Measurements from ENCODE around the gene CLK4.

Gene CLK4

DNA sequence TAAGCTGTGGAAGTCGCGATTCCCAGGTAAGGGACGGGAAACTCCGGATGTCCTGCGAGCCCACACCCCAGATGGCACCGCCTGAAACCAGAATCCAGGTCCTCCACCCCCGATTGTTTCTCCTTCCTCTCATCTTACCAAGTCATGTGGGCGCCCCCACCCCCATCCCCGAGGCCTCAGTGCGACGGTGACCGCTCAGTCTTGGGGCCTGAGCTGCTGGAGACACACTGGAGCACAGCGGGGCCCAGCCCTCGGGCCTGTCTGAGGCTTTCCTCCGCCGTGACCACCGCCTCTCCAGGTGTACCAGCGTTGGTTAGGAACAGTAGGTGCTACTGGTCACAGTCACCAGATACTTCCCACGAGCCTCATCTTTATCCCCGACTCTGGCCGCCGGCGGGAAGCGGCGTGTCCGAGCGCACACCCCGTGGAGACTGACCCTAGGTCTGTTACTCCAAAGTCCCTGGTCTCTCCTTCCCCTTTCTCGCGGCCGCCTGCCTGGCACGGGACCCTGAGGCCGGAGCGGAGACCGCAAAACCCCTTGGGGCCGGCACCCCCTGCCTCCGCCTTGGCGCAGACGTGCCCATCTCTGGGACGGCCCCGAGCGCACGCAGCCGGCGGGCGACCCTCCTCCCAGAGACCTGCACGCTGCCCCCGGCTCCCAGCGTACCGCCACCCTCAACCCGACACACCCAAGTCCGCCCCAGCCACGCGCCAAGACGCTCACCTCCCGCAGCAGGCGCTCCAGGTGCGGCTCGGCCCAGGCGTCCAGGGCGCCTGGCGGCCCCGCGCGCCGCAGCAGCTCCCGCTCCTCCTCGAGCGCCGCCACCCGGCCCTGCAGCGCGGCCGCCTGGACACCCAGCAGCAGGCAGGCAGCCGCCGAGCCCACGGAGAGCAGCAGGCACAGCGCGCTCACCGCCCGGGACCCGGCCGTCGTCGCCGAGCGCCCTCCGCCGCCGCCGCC, 37.4 kb downstream of the CLK4 start:
- no peak for DNase-seq (ENCODE audit: extremely low read depth in 1 of 2, low read depth in 1 of 2)

DNA sequence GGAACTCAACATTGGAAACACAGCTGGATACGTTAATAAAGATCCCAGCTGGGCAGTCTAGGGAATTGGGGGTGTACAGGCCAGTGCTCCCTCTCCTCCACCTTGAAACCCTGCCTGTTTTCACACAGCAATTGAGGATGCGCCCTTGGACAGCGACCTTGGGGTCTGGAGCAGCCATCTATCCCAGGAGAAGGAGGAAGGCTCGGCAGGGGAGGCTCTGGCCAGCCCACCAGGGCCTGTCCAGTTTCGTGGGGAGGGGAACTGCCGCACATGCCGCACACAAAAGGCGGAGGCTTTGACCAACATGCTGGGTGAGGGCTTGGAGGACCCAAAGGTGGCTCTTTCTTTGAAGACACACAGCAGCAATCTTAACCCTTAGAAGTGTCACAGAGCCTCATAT, 38.1 kb downstream of the CLK4 start:
- DNase-seq (ENCODE audit: extremely low read depth in 1 of 2, low read depth in 1 of 2) = no peak

DNA sequence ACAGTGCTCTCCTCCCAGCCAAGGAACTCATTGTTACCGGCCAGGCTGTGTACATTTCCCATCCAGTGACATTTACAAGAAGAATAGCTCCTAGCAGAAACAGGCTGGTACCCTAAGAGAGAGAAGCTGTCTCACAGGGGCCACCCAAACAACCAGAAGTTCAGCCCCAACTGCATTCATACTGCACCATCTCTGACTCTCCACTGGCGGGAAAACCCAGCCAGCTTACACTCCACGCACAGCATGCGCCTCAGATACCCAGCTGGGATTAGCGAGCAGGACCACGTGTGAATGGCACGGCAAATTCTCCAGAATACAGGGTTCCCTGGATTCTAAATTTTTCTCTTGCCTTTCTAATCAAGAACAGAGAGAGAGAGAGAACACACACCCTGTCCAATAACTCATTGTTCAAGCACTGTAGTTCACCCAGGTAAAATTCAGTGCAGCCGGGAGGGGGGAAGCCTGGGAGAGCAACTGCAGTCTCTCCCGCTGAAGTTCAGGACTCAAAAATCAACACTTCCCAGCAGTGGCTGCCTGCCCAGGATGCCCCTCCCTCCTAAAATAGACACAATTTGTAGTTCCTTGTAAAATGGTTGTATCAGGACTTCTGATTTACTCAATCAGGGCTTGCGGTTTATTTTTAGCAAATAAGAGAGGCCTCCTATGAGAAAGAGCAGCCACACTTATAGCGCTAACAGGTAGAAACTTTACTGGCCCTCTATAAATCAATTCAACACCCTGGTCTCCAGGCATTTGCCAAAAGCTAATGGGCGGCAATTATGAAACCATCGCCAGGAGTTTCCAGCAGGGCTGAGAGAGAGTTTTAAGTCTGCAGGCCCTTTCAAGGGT, 38.9 kb downstream of the CLK4 start:
- no peak for DNase-seq (ENCODE audit: extremely low read depth in 1 of 2, low read depth in 1 of 2)

- DNase-seq (ENCODE audit: extremely low read depth in 1 of 2, low read depth in 1 of 2) = no peak
Observed at GRCh38 chr5:178586396-178586795, 40.5 kb downstream of the CLK4 start.

- peak in 1 of 2 donors; percentile 39 for DNase-seq (ENCODE audit: extremely low read depth in 1 of 2, low read depth in 1 of 2)
Observed at GRCh38 chr5:178585421-178585820, 41.4 kb downstream of the CLK4 start.

DNA sequence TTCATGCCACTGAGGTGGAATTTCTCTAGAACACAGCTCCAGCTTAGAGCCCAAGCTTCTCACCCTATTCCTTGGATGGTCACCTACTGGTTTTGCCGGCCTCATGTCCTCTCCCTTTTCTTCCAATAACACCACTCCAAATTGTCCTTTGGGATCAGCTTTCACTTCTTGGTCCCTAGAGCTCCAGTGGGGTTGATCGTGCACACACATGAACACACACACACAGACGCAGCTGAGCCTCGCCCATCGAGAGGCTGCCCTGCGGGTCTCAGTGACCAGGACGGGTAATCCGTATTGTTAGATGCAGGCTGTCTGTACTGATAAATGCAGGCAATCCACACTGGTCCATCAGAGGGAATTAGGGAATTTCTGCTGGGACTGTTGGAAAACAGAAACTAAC, 43.6 kb downstream of the CLK4 start:
- no peak for DNase-seq (ENCODE audit: extremely low read depth in 1 of 2, low read depth in 1 of 2)

- DNase-seq (ENCODE audit: extremely low read depth in 1 of 2, low read depth in 1 of 2) = no peak
Observed at GRCh38 chr5:178582291-178582690, 44.6 kb downstream of the CLK4 start.

DNA sequence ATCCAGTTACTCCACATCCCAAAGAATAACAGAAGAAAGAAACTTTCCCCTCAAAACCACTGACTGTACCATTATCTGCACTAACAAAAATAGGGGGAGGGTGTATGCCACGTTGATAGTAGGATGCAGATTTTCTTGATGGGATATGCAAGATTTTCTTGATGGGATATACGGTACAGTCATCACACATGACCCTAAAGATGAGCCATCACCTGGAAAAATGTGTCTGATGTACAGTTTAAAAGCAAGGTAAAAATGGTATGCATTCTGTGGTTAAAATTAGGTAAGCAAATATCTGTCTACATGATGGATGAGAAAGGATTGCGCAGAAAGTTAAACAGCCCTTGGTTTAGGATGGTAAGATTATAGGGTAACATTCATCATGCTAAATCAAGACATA, 45.2 kb downstream of the CLK4 start:
- no peak for DNase-seq (ENCODE audit: extremely low read depth in 1 of 2, low read depth in 1 of 2)

DNA sequence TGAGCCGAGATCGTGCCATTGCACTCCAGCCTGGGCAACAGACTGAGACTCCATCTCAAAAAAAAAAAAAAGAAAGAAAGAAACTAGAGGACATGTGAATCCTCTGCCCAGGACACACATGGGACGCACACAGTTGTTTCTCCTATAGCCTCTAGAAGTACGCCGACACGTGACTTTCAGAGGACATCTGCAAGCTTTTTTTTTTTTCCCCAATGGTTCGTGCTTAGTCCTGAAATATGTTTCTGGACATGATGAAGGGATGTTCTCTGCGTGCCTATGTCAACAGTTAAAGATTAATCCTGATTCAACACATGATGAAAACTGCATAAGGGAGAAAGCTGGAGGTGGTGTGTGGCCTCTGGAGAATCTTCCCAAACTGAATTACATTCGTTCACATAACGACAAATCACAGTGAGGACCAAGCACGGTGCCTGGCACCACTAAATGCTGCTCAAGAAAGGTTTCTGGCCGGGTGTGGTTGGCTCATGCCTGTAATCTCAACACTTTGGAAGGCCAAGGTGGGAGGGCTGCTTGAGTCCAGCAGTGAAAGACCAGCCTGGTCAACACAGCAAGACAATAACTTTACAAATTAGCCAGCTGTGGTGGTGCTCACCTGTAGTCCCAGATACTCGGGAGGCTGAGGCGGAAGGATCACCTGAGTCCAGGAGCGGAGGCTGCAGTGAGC, 46.4 kb downstream of the CLK4 start:
- DNase-seq (ENCODE audit: extremely low read depth in 1 of 2, low read depth in 1 of 2) = no peak

GRCh38 chr5:178577944-178578343, 48.9 kb downstream of the CLK4 start:
- no peak for DNase-seq (ENCODE audit: extremely low read depth in 1 of 2, low read depth in 1 of 2)

DNA sequence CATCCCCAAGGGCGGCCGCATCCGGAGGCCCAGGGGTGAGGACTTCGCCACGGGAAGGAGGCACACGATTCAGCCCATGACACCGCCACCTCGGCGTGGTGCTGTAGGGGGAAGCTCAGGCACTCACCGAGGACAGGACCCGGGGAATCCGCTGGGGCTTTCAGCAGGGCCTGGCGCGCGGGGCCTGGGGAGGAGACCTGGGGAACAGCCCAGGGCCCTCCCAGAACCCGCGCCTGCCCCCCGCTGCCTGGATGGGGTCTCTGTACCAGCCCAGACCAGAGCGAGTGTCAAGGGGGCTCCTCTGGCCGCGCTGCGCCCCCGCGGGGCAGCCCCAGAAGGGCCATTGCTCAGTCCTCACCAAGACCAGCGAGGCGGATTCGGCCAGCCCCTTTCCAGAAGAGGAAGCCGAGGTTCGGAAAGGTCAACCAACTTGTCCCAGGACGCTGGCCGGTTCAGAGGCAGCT, 49.4 kb downstream of the CLK4 start:
- no peak for DNase-seq (ENCODE audit: extremely low read depth in 1 of 2, low read depth in 1 of 2)

- DNase-seq (ENCODE audit: extremely low read depth in 1 of 2, low read depth in 1 of 2) = no peak
Observed at GRCh38 chr5:178576591-178577351, 50.1 kb downstream of the CLK4 start.

- no peak for DNase-seq (ENCODE audit: extremely low read depth in 1 of 2, low read depth in 1 of 2)
Observed at GRCh38 chr5:178573216-178573615, 53.6 kb downstream of the CLK4 start.

GRCh38 chr5:178572617-178573016, 54.2 kb downstream of the CLK4 start:
- DNase-seq (ENCODE audit: extremely low read depth in 1 of 2, low read depth in 1 of 2) = no peak

- no peak for DNase-seq (ENCODE audit: extremely low read depth in 1 of 2, low read depth in 1 of 2)
Observed at GRCh38 chr5:178569485-178569884, 57.4 kb downstream of the CLK4 start.

DNA sequence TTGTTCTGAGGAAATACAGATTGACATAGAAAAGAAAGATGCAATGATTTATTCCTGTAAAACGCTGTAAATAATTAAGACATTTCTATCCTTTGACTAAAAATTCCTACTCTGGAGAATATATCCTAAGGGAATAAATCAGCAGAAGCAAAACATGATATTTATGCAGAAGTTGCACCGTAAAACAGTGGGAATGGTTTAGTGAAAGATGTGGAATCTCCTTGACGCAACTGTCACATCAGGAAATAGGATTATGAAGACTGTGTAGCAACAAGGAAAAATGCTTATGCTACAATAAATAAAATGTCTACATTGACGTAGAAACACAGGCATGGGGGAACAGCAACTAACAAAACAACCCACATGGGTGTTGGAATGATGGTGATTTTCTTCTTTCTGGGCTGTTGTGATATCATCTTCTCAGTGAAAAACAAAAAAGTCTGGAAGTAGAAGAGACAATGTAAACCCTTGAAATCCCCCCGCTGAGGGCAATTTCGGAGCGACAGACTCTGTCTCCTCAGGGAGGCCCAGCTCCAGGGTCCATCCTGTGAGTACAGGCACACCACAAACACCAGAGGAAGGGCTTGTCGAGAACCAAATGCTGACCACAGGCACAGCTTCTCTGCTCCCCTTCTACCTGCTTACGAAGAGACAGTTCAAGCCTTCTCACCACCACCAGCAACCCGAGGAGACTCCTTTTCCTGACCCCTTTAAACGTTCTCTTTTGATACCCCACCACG, 61.9 kb downstream of the CLK4 start:
- DNase-seq (ENCODE audit: extremely low read depth in 1 of 2, low read depth in 1 of 2) = no peak

DNA sequence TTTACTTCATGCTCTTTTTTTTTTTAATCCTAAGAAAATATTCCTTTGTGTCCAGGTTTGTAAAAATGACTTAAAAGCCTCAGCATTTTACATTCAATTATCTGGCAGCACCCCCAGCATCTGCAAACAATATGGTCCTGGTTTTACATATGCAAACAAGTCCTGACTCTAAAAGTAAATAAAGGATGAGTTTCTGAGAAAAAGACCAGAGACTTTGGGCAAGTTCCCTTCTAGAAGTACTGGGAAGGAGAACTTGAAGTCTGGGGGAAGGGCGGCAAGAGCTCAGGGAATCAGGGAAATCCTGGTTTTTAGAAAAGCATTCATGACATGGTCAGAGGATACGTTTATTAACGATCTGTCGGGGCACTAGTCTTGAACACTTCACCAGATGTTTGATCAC, 62.5 kb downstream of the CLK4 start:
- DNase-seq (ENCODE audit: extremely low read depth in 1 of 2, low read depth in 1 of 2) = no peak

DNA sequence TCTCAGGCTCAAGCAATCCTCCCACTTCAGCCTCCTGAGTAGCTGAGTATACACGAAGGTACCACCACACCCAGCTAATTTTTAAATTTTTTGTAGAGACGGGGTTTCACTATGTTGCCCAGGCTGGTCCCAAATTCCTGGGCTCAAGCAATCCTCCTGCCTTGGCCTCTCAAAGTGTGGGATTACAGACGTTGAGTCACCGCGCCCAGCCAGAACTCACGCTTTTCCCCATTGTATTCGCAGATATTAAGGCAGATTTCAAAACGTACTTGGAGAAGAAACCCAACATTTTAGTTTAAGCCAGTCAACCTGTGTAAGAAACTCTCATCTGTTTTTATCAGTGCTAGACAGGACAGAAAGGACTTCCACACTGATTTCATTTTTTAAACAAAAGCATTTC, 63.2 kb downstream of the CLK4 start:
- DNase-seq (ENCODE audit: extremely low read depth in 1 of 2, low read depth in 1 of 2) = no peak

DNA sequence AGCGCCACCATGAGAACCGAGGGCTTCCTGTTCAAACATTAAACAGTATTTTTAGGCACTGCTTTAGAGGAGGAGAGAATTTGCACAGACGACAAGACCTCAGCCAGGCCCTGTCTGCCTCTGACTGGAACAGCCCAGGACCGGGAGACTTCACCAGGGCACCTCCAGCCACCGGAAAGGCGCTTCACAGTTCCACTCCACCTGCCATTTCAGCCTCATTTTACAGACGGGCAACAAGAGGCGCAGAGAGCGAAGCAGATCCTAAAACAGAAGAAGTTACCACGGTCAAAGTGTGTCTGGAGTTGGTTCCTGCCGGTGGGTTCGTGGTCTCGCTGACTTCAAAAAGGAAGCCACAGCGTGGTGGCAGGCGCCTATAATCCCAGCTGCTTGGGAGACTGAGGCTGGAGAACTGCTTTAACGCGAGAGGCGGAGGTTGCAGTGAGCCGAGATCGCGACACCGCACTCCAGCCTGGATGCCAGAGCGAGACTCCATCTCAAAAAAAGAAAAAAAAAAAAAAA, 65.0 kb downstream of the CLK4 start:
- no peak for DNase-seq (ENCODE audit: extremely low read depth in 1 of 2, low read depth in 1 of 2)

DNA sequence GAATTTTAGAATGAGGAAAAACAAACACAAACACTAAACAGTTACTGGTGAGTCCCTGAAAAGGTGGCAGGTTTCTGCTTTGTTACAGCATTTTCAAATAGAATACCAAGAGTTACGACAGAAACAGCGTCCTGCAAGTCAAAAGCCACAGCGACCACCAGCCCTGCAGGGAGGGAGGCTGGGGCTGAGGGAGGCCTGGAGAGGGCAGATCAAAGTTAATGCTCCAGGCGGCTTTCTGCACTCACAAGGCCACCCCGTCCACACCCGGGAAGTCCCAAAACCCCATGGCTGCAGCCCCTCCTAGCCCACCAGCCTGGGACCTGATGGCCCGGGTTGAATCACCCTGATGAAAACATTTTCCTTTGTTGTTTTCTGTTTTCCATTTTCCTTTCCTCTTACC, 65.9 kb downstream of the CLK4 start:
- DNase-seq (ENCODE audit: extremely low read depth in 1 of 2, low read depth in 1 of 2) = no peak

Measured in activated CD8-positive, alpha-beta memory T cell treated with anti-CD3 and anti-CD28 coated beads for 1 hour (primary cell).